ENCODE results near the gene DNMT3B. TPM values are rescaled to one million over a fixed set of nuclear protein-coding genes. Genes with fewer than 3 reads are reported as not detected.
A peak's percentile ranks its signal among the peaks of the same experiment; 100 is the strongest.
"Not testable (repeated sequence)": the region's sequence is repeated elsewhere in the genome, so short reads cannot be mapped to it uniquely, and the experiment has no call there.

DNMT3B gene
- polyA plus RNA-seq, 1 donor = 3.7 TPM

- DNase-seq (ENCODE audit: low read depth) = peak; percentile 47
Observed at GRCh38 chr20:32789896-32790750, 27.9 kb downstream of the DNMT3B start.

GRCh38 chr20:32790751-32791057 lies 28.5 kb downstream of the DNMT3B start:
- DNase-seq (ENCODE audit: low read depth) = no peak

- DNase-seq (ENCODE audit: low read depth) = no peak
Observed at GRCh38 chr20:32792316-32792715, 30.1 kb downstream of the DNMT3B start.

GRCh38 chr20:32792731-32793458 lies 30.7 kb downstream of the DNMT3B start:
- no peak for DNase-seq (ENCODE audit: low read depth)

- DNase-seq (ENCODE audit: low read depth) = no peak
Observed at GRCh38 chr20:32796383-32796948, 34.3 kb downstream of the DNMT3B start.

- DNase-seq (ENCODE audit: low read depth) = no peak
Observed at GRCh38 chr20:32796981-32797451, 34.8 kb downstream of the DNMT3B start.

- not testable (repeated sequence) for DNase-seq (ENCODE audit: low read depth)
Observed at GRCh38 chr20:32797571-32797970, 35.4 kb downstream of the DNMT3B start.

GRCh38 chr20:32798046-32798981 lies 36.1 kb downstream of the DNMT3B start:
- no peak for DNase-seq (ENCODE audit: low read depth)

- no peak for DNase-seq (ENCODE audit: low read depth)
Observed at GRCh38 chr20:32803092-32803491, 40.9 kb downstream of the DNMT3B start.

- DNase-seq (ENCODE audit: low read depth) = no peak
Observed at GRCh38 chr20:32804022-32804715, 42.0 kb downstream of the DNMT3B start.

- DNase-seq (ENCODE audit: low read depth) = no peak
Observed at GRCh38 chr20:32804817-32805216, 42.6 kb downstream of the DNMT3B start.

- no peak for DNase-seq (ENCODE audit: low read depth)
Observed at GRCh38 chr20:32805721-32806120, 43.5 kb downstream of the DNMT3B start.

GRCh38 chr20:32806356-32806755 lies 44.2 kb downstream of the DNMT3B start:
- no peak for DNase-seq (ENCODE audit: low read depth)

- no peak for DNase-seq (ENCODE audit: low read depth)
Observed at GRCh38 chr20:32807706-32808105, 45.5 kb downstream of the DNMT3B start.

GRCh38 chr20:32808438-32808837 lies 46.3 kb downstream of the DNMT3B start:
- no peak for DNase-seq (ENCODE audit: low read depth)

GRCh38 chr20:32809907-32810306 lies 47.7 kb downstream of the DNMT3B start:
- no peak for DNase-seq (ENCODE audit: low read depth)

GRCh38 chr20:32810941-32811340 lies 48.8 kb downstream of the DNMT3B start:
- DNase-seq (ENCODE audit: low read depth) = no peak

GRCh38 chr20:32811886-32812285 lies 49.7 kb downstream of the DNMT3B start:
- no peak for DNase-seq (ENCODE audit: low read depth)

- no peak for DNase-seq (ENCODE audit: low read depth)
Observed at GRCh38 chr20:32819992-32820697, 58.0 kb downstream of the DNMT3B start.

- DNase-seq (ENCODE audit: low read depth) = no peak
Observed at GRCh38 chr20:32820698-32821377, 58.7 kb downstream of the DNMT3B start.

Measured in forelimb muscle (tissue), 1 donor.